ENCODE results near the gene DHRS3.

DHRS3 gene

GRCh38 chr1:12553963-12554362 is 64.0 kb downstream of the DHRS3 start:
- DNase-seq (ENCODE audit: low read depth in 2 of 2) = no peak

- no peak for DNase-seq (ENCODE audit: low read depth in 2 of 2)
Measured at GRCh38 chr1:12552951-12553921, 64.8 kb downstream of the DHRS3 start.

- DNase-seq (ENCODE audit: low read depth in 2 of 2) = no peak
Measured at GRCh38 chr1:12552111-12552888, 65.7 kb downstream of the DHRS3 start.

- no peak for DNase-seq (ENCODE audit: low read depth in 2 of 2)
Measured at GRCh38 chr1:12551584-12551983, 66.4 kb downstream of the DHRS3 start.

GRCh38 chr1:12549460-12550349 is 68.3 kb downstream of the DHRS3 start:
- DNase-seq (ENCODE audit: low read depth in 2 of 2) = no peak

- no peak for DNase-seq (ENCODE audit: low read depth in 2 of 2)
Measured at GRCh38 chr1:12548973-12549459, 69.0 kb downstream of the DHRS3 start.

- no peak for DNase-seq (ENCODE audit: low read depth in 2 of 2)
Measured at GRCh38 chr1:12548279-12548972, 69.6 kb downstream of the DHRS3 start.

- no peak for DNase-seq (ENCODE audit: low read depth in 2 of 2)
Measured at GRCh38 chr1:12547586-12548225, 70.3 kb downstream of the DHRS3 start.

GRCh38 chr1:12546771-12547585 is 71.0 kb downstream of the DHRS3 start:
- DNase-seq (ENCODE audit: low read depth in 2 of 2) = no peak

- DNase-seq (ENCODE audit: low read depth in 2 of 2) = no peak
Measured at GRCh38 chr1:12544992-12545391, 73.0 kb downstream of the DHRS3 start.

- DNase-seq (ENCODE audit: low read depth in 2 of 2) = no peak
Measured at GRCh38 chr1:12544357-12544756, 73.7 kb downstream of the DHRS3 start.

- no peak for DNase-seq (ENCODE audit: low read depth in 2 of 2)
Measured at GRCh38 chr1:12543740-12544154, 74.3 kb downstream of the DHRS3 start.

- no peak for DNase-seq (ENCODE audit: low read depth in 2 of 2)
Measured at GRCh38 chr1:12542616-12543592, 75.1 kb downstream of the DHRS3 start.

- no peak for DNase-seq (ENCODE audit: low read depth in 2 of 2)
Measured at GRCh38 chr1:12542138-12542465, 75.9 kb downstream of the DHRS3 start.

GRCh38 chr1:12541274-12542137 is 76.5 kb downstream of the DHRS3 start:
- no peak for DNase-seq (ENCODE audit: low read depth in 2 of 2)

GRCh38 chr1:12540580-12541273 is 77.3 kb downstream of the DHRS3 start:
- DNase-seq (ENCODE audit: low read depth in 2 of 2) = no peak

Data from stimulated activated CD8-positive, alpha-beta memory T cell treated with anti-CD3 and anti-CD28 coated beads, Interleukin-15, amount 100 ng/mL, for 4 hours (primary cell).